Measurements from ENCODE around the gene SP8.

GRCh38 chr7:20798081-20798693 lies 11.5 kb upstream of the SP8 start:
- no peak for TF ChIP-seq CTCF (IDR thresholded peaks at IDR 0.05)
- TF ChIP-seq POLR2A (IDR thresholded peaks at IDR 0.05), result no peak

Data from heart left ventricle (tissue), 13 donors.